Measurements from ENCODE around the gene SPTBN1. TPM values are rescaled to one million over a fixed set of nuclear protein-coding genes. Genes with fewer than 3 reads are reported as not detected.
A peak's percentile ranks its signal among the peaks of the same experiment; 100 is the strongest.

Gene SPTBN1
- polyA plus RNA-seq, 1 experiment, result 56.6 TPM

DNA sequence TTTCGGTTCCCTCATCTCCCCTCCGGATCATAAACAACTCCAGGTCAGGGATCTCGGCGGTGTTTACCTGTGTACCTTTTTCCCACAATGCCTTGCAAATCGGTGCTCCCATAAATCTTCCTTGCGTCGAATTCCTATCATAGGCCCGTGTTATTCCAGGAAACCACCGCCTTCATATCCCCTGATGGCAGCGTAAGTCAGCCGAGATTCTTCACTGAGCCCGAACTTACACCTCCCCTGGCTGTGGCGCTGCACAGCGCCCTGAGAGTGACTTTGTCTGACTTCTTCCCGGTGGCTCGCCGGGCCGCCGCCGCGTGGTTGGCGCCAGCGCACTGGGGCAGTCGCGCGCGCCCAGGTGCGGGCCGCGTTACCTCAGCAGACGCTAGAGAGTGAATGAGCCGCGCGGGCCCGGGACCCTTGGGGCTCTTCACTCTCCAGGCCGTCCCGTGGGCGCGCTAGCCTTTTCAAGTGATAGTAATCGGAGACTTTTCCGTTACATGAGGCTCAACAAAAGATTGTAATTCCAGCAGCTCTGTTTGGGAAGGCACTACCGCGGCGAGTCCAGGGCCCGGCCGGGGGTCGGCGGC is 101.6 kb downstream of the SPTBN1 start:
- Histone ChIP-seq H3K9me3 (ENCODE audit: control insufficient read depth, insufficient read depth, low read length) (no peaks in the 10 kb centered on the region), H3K27ac (ENCODE audit: low read depth, low read length) (no peak overlapping the region), H3K27me3 (ENCODE audit: control insufficient read depth, insufficient read depth, low read length) (no peaks in the 10 kb centered on the region), H3K4me3 (ENCODE audit: low read depth, low read length) (peak overlapping the region; percentile 63)
- DNase-seq (ENCODE audit: low read depth, low spot score), result no peak
- ChIA-PET POLR2A (interaction anchor here (0.6 to 1.2 kb wide), 4 partner anchors 33 to 222 kb away, joined by 3 to 5 read pairs (median 4); no protein-coding TSS in a partner anchor), CTCF (interaction anchor here (0.9 to 2.0 kb wide), 2 partner anchors 108 to 147 kb away, joined by 5 read pairs; no protein-coding TSS in a partner anchor)
- TF ChIP-seq, protein P1, sequence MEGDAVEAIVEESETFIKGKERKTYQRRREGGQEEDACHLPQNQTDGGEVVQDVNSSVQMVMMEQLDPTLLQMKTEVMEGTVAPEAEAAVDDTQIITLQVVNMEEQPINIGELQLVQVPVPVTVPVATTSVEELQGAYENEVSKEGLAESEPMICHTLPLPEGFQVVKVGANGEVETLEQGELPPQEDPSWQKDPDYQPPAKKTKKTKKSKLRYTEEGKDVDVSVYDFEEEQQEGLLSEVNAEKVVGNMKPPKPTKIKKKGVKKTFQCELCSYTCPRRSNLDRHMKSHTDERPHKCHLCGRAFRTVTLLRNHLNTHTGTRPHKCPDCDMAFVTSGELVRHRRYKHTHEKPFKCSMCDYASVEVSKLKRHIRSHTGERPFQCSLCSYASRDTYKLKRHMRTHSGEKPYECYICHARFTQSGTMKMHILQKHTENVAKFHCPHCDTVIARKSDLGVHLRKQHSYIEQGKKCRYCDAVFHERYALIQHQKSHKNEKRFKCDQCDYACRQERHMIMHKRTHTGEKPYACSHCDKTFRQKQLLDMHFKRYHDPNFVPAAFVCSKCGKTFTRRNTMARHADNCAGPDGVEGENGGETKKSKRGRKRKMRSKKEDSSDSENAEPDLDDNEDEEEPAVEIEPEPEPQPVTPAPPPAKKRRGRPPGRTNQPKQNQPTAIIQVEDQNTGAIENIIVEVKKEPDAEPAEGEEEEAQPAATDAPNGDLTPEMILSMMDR (IDR thresholded peaks at IDR 0.05; ENCODE audit: low read depth, low read length), result no peak

DNA sequence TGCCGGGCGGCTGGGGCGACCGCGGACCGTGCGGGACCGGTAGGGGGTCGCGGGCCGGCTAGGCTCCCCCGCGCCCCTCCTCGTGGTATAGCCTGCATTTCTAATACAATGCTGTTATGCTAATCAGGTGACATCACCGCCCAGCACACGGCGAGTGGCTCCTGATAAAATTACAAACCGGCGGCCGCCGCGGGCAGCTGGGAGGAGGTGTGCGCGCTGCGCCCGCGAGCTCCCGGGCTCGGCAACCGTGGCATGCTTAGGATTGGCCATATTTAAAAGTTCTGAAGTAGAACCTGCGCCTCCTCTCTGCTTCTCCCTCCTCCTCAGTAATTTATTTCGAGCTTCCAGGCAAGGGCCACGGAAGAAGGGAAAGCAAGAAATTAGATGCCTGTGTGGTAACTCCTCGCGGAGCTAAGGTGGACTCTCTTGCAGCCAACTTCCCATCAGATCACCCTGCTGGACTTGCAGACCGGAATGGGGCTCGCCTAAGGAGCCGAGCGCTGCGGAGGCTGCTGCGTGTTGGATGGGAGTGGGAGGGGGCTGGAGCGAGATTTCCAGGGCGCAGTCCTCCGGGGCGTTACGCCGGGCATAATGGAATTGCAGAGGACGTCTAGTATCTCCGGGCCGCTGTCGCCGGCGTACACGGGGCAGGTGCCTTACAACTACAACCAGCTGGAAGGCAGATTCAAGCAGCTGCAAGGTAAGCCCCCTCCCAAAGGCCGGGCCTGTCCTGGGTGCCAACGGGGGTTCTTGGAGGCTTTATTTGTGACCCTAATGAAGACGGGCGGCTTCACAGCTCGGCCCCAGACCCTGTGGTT is 102.3 kb downstream of the SPTBN1 start:
- Histone ChIP-seq H3K27me3 (ENCODE audit: control insufficient read depth, insufficient read depth, low read length) (no peaks in the 10 kb centered on the region), H3K4me3 (ENCODE audit: low read depth, low read length) (peak overlapping the region; percentile 63), H3K9me3 (ENCODE audit: control insufficient read depth, insufficient read depth, low read length) (no peaks in the 10 kb centered on the region), H3K27ac (ENCODE audit: low read depth, low read length) (peak overlapping the region; percentile 31)
- no peak for DNase-seq (ENCODE audit: low read depth, low spot score)
- CTCF ChIA-PET, result interaction anchor here (0.9 to 2.6 kb wide), 4 partner anchors 13 to 146 kb away, joined by 3 to 7 read pairs (median 5); no protein-coding TSS in a partner anchor
- TF ChIP-seq, protein P1 (IDR thresholded peaks at IDR 0.05; ENCODE audit: low read depth, low read length), result no peak
- POLR2A ChIA-PET, result interaction anchor here (0.6 to 2.5 kb wide), 7 partner anchors 10 to 222 kb away, joined by 3 to 8 read pairs (median 3); no protein-coding TSS in a partner anchor

DNA sequence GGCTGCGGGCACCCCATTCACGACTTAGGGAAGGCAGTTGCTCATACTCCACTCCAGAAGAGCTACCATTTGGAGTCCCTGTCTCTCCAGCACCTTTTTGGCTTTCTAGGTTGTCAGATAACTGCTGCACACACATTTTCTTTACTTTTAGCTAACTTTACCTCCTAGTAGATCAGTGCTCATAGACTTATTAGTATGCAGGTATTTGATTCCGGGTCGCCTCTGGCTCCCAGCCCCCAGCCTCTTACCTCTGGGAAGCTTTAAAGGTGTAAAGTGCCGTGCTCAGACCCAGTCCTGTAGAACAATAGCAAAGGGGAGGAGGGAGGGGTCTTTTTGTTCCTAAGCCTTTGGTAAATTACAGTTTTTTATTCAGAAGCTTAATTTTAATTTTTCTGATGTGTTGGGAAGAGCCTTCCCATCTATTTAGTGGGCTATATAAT is 102.9 kb downstream of the SPTBN1 start:
- CTCF ChIA-PET, result interaction anchor here (1.3 to 2.6 kb wide), 4 partner anchors 13 to 382 kb away, joined by 3 to 7 read pairs (median 4); no protein-coding TSS in a partner anchor
- Histone ChIP-seq H3K27ac (ENCODE audit: low read depth, low read length) (peak overlapping the region; percentile 31), H3K27me3 (ENCODE audit: control insufficient read depth, insufficient read depth, low read length) (no peaks in the 10 kb centered on the region), H3K9me3 (ENCODE audit: control insufficient read depth, insufficient read depth, low read length) (no peaks in the 10 kb centered on the region), H3K4me3 (ENCODE audit: low read depth, low read length) (peak overlapping the region; percentile 63)
- POLR2A ChIA-PET, result interaction anchor here (1.1 to 2.5 kb wide), 3 partner anchors 13 to 223 kb away, joined by 4 to 8 read pairs (median 4); no protein-coding TSS in a partner anchor
- DNase-seq (ENCODE audit: low read depth, low spot score), result no peak
- TF ChIP-seq, protein P1 (IDR thresholded peaks at IDR 0.05; ENCODE audit: low read depth, low read length), result no peak

DNA sequence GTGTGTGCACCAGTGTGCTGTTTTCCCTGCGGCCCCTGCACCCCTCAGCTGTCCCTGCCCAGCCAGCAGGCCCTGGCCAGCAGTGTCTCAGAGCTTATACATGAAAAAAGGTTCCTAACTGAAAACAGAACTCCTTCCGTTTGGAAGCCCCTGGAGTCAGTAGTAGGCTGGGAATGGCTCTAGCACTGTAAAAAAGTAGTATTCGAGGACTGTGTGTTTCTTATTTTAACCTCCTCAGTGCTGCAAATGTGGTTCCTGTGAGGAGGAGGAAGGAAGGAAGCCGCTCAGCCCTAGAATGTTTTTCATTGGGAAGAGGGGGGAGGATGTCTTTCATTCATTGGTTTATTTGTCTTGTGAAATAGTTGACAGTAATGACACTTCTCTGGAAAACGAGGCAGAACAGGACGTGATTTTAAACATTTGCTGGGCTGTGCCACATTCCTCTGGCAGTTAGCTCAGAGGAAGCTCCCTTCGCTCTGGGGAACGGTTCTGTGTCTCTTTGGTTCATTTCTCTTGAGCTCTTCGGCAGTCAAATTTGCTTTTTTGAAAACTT is 103.5 kb downstream of the SPTBN1 start:
- H3K27me3 ChIP-seq (ENCODE audit: control insufficient read depth, insufficient read depth, low read length), result no peaks in the 10 kb centered on the region
- POLR2A ChIA-PET, result interaction anchor here (0.7 to 2.5 kb wide), 7 partner anchors 12 to 538 kb away, joined by 3 to 8 read pairs (median 7); no protein-coding TSS in a partner anchor
- no peak for DNase-seq (ENCODE audit: low read depth, low spot score)

More for the DNA sequence above, 103.5 kb downstream of the SPTBN1 start:
- CTCF ChIA-PET, result interaction anchor here (1.3 to 2.6 kb wide), 4 partner anchors 12 to 383 kb away, joined by 3 to 7 read pairs (median 4); no protein-coding TSS in a partner anchor
- H3K9me3 ChIP-seq (ENCODE audit: control insufficient read depth, insufficient read depth, low read length), result no peaks in the 10 kb centered on the region
- H3K27ac ChIP-seq (ENCODE audit: low read depth, low read length), result peak overlapping the region; percentile 93
- H3K4me3 ChIP-seq (ENCODE audit: low read depth, low read length), result peak overlapping the region; percentile 63
- TF ChIP-seq, protein P1 (IDR thresholded peaks at IDR 0.05; ENCODE audit: low read depth, low read length), result no peak
